GM12891 (cell line): ENCODE results near the gene ESR1.

Source experiments
- PAX5 ChIP-seq: IDR thresholded peaks from 2 replicates; pipeline ENCODE4 v1.6.1; 2011; ENCODE audit warnings: low read length, moderate library complexity, mild to moderate bottlenecking; ENCODE audit not compliant: insufficient read depth, severe bottlenecking
- POLR2A ChIP-seq: IDR thresholded peaks from 2 replicates; pipeline ENCODE4 v1.6.1; 2011; ENCODE audit warnings: low read depth, low read length, control low read depth
- POLR2AphosphoS5 ChIP-seq: IDR thresholded peaks from 2 replicates; pipeline ENCODE4 v1.6.1; 2011; ENCODE audit warnings: low read depth, low read length, control low read depth
- POU2F2 ChIP-seq: IDR thresholded peaks from 2 replicates; pipeline ENCODE4 v1.6.1; 2011; ENCODE audit warnings: low read depth, mild to moderate bottlenecking, control low read depth, low read length, moderate library complexity
- SPI1 ChIP-seq: IDR thresholded peaks from 2 replicates; pipeline ENCODE4 v1.6.1; 2011; ENCODE audit warnings: low read depth, low read length, control low read depth
- TAF1 ChIP-seq: IDR thresholded peaks from 2 replicates; pipeline ENCODE4 v1.6.1; 2011; ENCODE audit warnings: low read depth, low read length, control low read depth

DNA sequence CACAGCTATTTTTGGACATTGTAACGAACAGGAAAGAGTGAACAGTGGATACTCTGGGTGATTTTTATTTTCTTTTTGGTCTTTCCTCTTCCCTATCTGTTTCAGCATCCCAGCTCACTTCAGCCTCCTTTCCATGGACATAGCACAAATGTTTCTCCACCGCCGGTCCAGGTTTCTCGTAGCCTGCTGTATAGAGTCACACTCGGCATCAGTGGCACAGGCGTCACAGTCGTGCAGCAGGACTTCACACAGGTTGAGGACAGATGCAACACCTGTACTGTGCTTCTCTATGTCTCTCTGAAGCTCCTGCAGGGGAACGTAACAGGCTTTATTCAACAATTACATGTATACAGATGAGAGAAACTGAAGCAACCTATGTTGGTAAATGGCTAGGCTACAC, 348.3 kb downstream of the ESR1 start:
- TF ChIP-seq POLR2A, result no peak
- TF ChIP-seq POLR2AphosphoS5, result no peak
- TF ChIP-seq SPI1, result no peak
- no peak for TF ChIP-seq TAF1
- TF ChIP-seq PAX5, result no peak
- no peak for TF ChIP-seq POU2F2
